ENCODE measurements around the gene EP400.
"Not testable (repeated sequence)": the region's sequence is repeated elsewhere in the genome, so short reads cannot be mapped to it uniquely, and the experiment has no call there.

Gene EP400

DNA sequence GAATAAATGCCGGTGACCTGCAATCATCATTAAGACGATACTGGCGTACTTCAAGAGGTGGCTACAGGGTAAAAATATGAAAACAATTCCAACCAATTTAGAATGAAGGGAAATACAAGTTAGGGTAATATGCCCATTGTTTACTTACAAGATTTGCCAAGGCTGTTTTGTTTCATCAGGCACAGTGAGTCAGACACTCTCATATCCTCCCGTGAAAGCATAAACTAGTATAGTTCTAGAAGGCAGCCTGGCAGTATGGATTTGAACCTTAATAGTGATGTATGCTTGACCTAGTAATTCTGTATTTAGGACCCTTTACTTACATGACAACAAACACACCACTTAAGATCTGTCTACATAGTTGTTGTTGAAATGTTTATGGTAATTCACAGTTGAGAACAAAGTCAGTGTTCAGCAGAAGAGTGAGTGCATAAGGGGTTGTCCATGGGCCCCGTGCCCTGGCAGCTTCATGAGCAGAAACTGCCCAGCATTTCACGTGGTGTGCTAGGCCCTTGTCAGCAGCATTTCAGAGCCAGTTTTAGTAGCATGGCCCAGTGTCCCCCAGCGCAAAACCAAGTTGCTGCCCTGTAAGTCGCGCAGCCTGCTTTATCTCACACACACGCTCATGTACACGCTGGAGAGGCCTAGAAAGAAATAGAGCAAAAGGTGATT is 80.8 kb downstream of the EP400 start:
- peak overlapping the region; percentile 17 for H3K4me2 ChIP-seq (ENCODE audit: low read length)
- H3K9ac ChIP-seq (ENCODE audit: low read depth, low read length) = no peak overlapping the region
- peaks cover 84% of the 10 kb centered on the region for H3K36me3 ChIP-seq (ENCODE audit: insufficient read depth, low read length)
- H3K4me1 ChIP-seq (ENCODE audit: control insufficient read depth, insufficient read depth, low read length) = peaks cover 16% of the 10 kb centered on the region
- no peaks in the 10 kb centered on the region for H3K9me3 ChIP-seq (replicated peaks; ENCODE audit: low read length)
- no peaks in the 10 kb centered on the region for H3K27me3 ChIP-seq (ENCODE audit: control insufficient read depth, insufficient read depth, low read length)
- H3K4me3 ChIP-seq (ENCODE audit: low read length) = no peak overlapping the region

DNA sequence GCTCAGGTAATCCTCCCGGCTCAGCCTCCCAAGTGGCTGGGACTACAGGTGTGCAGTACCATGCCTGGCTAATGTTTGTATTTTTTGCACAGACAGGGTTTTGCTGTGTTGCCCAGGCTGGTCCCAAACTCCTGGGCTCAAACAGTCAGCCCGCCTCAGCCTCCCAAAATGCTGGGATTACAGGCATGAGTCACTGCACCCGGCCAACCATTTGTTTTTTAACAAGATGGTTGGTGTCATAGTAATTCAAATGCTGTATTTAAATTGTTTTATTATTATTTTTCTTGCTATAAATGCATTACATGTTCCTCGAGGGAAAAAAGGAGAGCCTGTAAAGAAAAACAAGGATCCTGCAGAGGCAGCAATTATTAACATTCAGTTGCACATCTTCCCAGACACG is 83.9 kb downstream of the EP400 start:
- Histone ChIP-seq H3K4me1 (ENCODE audit: control insufficient read depth, insufficient read depth, low read length) (peaks cover 16% of the 10 kb centered on the region), H3K4me2 (ENCODE audit: low read length) (no peak overlapping the region), H3K9me3 (replicated peaks; ENCODE audit: low read length) (no peaks in the 10 kb centered on the region), H3K27me3 (ENCODE audit: control insufficient read depth, insufficient read depth, low read length) (no peaks in the 10 kb centered on the region), H3K36me3 (ENCODE audit: insufficient read depth, low read length) (peaks cover 84% of the 10 kb centered on the region), H3K9ac (ENCODE audit: low read depth, low read length) (no peak overlapping the region), H3K4me3 (ENCODE audit: low read length) (no peak overlapping the region)

DNA sequence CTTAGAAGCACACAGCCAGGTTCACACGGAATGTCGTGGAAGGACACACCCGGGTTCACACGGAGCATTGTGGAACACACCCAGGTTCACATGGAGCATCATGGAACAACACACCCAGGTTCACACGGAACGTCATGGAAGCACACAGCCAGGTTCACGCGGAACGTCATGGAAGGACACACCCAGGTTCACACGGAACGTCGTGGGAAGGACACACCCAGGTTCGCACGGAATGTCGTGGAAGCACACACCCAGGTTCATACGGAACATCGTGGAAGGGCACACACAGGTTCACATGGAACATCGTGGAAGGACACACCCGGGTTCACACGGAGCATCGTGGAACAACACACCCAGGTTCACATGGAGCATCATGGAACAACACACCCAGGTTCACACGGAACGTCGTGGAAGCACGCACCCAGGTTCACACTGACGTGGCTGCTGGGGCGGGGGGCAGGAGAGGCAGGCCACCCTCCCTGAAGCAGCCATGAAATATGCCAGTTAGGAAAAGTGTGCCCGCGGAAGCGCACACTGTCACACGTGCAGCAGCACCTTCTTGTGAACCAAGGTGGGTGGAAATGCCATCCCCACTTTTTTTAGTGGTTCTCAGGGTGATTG is 86.4 kb downstream of the EP400 start:
- H3K9ac ChIP-seq (ENCODE audit: low read depth, low read length) = no peak overlapping the region
- H3K27me3 ChIP-seq (ENCODE audit: control insufficient read depth, insufficient read depth, low read length) = no peaks in the 10 kb centered on the region
- H3K9me3 ChIP-seq (replicated peaks; ENCODE audit: low read length) = no peaks in the 10 kb centered on the region
- H3K4me2 ChIP-seq (ENCODE audit: low read length) = no peak overlapping the region
- peaks cover under 1% of the 10 kb centered on the region for H3K4me1 ChIP-seq (ENCODE audit: control insufficient read depth, insufficient read depth, low read length)
- H3K4me3 ChIP-seq (ENCODE audit: low read length) = no peak overlapping the region
- H3K36me3 ChIP-seq (ENCODE audit: insufficient read depth, low read length) = peaks cover 74% of the 10 kb centered on the region

DNA sequence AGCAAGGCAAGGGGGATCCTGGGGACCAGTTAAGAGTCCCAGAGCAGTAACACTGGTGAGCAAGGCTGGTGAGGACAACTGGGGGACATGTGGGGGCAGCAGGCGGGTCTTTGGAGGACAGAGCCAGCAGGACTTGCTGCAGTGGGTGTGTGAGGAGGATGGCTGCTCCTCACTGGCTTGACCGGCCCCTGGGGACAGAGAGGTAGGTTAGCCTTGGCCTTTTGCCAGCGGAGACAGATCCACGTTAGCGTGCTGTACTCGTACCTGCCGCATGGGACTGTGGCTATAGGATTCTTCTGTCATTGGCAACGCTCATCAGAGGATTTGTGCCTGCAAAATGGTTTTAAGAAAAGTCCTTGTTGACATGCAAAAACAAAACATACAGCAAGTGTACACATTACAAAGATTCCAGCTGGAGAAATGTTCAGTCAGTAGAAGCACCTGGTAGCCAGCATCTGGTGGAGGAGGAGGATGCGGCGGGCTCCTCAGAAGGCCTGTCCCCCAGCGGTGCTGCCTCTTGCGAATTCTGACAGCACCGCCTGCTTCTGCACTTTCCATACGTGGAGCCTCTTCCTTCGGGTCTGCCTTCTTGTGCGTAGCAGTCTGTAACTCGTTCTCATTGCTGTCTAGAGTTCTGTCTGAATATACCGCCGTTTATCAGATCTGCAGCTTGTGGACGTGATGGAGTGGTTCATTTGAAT is 91.3 kb downstream of the EP400 start:
- no peaks in the 10 kb centered on the region for H3K9me3 ChIP-seq (replicated peaks; ENCODE audit: low read length)
- H3K27me3 ChIP-seq (ENCODE audit: control insufficient read depth, insufficient read depth, low read length) = no peaks in the 10 kb centered on the region
- H3K4me3 ChIP-seq (ENCODE audit: low read length) = no peak overlapping the region
- H3K9ac ChIP-seq (ENCODE audit: low read depth, low read length) = no peak overlapping the region
- H3K4me2 ChIP-seq (ENCODE audit: low read length) = no peak overlapping the region
- H3K4me1 ChIP-seq (ENCODE audit: control insufficient read depth, insufficient read depth, low read length) = no peaks in the 10 kb centered on the region
- peaks cover 67% of the 10 kb centered on the region for H3K36me3 ChIP-seq (ENCODE audit: insufficient read depth, low read length)

DNA sequence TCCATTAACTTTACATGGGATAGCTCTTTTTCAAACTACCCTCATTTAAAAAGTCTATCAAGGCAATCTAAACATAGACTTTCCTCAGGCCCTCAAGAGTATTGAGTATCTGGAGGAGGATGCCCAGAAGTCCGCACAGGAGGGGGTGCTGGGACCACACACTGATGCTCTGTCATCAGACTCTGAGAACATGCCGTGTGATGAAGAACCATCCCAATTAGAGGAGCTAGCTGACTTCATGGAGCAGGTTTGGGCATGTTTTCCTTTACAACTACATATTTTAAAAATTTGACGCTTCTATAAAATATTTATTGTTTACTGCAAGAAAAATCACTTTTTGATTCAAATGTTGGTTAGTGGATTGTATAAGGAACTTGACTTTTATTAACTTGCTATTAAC is 93.5 kb downstream of the EP400 start:
- H3K9me3 ChIP-seq (replicated peaks; ENCODE audit: low read length) = no peaks in the 10 kb centered on the region
- H3K4me3 ChIP-seq (ENCODE audit: low read length) = no peak overlapping the region
- H3K9ac ChIP-seq (ENCODE audit: low read depth, low read length) = no peak overlapping the region
- no peak overlapping the region for H3K4me2 ChIP-seq (ENCODE audit: low read length)
- H3K4me1 ChIP-seq (ENCODE audit: control insufficient read depth, insufficient read depth, low read length) = peaks cover 6% of the 10 kb centered on the region
- peaks cover 56% of the 10 kb centered on the region for H3K36me3 ChIP-seq (ENCODE audit: insufficient read depth, low read length)
- H3K27me3 ChIP-seq (ENCODE audit: control insufficient read depth, insufficient read depth, low read length) = no peaks in the 10 kb centered on the region

DNA sequence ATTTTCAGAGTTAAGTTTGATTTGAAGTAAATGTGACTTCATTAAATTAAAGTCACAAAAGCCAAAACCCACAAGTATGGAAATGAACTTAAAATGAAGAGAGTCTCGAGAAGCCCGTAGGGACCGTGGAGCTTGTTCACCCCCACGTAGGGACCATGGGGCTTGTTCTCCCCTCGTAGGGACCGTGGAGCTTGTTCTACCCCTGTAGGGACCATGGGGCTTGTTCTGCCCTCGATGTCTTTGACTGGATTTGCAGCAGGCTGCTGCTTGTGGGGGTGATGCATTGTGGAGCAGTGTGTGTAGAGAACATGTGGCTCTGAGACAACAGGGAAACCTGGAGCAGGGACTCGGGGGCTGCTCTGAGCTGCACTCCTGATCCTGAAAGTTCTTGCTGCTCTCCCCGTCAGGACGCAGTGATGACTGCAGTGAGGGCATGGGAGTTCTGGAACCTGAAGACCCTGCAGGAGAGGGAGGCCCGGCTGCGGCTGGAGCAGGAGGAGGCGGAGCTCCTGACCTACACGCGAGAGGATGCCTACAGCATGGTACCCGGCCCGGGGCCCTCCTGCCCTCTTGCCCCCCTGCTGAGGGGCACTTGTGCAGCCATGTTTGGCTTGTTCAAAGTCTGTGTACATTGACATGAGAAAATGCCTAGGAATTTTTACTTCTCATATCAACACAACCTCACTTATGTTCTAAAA is 94.2 kb downstream of the EP400 start:
- Histone ChIP-seq H3K36me3 (ENCODE audit: insufficient read depth, low read length) (peaks cover 51% of the 10 kb centered on the region), H3K4me2 (ENCODE audit: low read length) (no peak overlapping the region), H3K27me3 (ENCODE audit: control insufficient read depth, insufficient read depth, low read length) (no peaks in the 10 kb centered on the region), H3K4me3 (ENCODE audit: low read length) (no peak overlapping the region), H3K4me1 (ENCODE audit: control insufficient read depth, insufficient read depth, low read length) (peaks cover 6% of the 10 kb centered on the region), H3K9me3 (replicated peaks; ENCODE audit: low read length) (no peaks in the 10 kb centered on the region), H3K9ac (ENCODE audit: low read depth, low read length) (no peak overlapping the region)

DNA sequence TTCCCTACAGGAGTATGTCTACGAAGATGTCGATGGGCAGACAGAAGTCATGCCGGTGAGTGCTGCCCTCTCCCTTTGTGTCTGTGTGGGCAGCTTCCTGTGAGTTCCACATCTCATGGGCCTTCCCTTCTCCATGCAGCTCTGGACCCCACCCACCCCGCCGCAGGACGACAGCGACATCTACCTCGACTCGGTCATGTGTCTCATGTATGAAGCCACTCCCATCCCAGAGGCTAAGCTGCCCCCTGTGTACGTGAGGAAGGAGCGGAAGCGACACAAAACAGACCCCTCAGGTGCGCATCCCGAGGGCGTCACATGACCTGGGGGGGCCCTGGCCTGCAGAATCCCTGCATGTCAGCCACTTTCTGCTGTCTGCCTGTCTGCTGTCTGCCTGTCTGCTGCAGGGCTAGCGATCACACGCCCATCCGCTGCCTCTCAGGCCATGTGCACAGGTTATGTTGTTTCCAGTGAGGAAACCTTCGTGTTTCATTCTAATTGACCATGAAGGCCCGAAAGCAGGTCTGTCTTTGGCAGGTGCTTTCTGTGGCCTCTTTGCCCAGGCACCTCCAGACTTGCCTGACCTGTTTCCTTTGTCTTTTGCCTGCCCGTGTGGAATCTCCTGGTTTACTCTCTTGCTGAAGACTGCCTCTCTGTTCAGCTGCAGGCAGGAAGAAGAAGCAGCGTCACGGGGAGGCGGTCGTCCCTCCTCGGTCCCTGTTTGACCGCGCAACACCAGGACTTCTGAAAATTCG is 95.1 kb downstream of the EP400 start:
- Histone ChIP-seq H3K4me3 (ENCODE audit: low read length) (no peak overlapping the region), H3K27me3 (ENCODE audit: control insufficient read depth, insufficient read depth, low read length) (no peaks in the 10 kb centered on the region), H3K9ac (ENCODE audit: low read depth, low read length) (no peak overlapping the region), H3K36me3 (ENCODE audit: insufficient read depth, low read length) (peaks cover 54% of the 10 kb centered on the region), H3K4me1 (ENCODE audit: control insufficient read depth, insufficient read depth, low read length) (peaks cover 6% of the 10 kb centered on the region), H3K9me3 (replicated peaks; ENCODE audit: low read length) (no peaks in the 10 kb centered on the region), H3K4me2 (ENCODE audit: low read length) (no peak overlapping the region)

DNA sequence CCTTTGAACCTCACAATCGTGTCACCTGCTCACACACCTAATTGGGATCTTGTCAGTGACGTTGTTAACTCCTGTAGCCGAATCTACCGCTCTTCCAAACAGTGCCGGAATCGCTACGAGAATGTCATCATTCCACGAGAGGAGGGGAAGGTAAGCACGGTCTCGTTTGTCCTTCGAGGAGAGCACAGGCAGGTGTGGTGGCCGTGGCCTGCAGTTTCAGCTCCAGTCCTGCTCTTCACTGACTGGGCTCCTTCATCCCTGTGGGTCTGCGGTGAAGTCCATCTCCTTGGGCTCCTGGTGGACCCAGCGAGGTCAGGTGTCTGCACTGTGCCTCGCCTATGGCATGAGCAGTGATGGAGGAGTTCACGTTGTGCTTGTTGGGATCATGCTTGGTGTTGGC is 96.0 kb downstream of the EP400 start:
- H3K27me3 ChIP-seq (ENCODE audit: control insufficient read depth, insufficient read depth, low read length) = no peaks in the 10 kb centered on the region
- H3K36me3 ChIP-seq (ENCODE audit: insufficient read depth, low read length) = peaks cover 59% of the 10 kb centered on the region
- H3K9ac ChIP-seq (ENCODE audit: low read depth, low read length) = no peak overlapping the region
- H3K4me3 ChIP-seq (ENCODE audit: low read length) = no peak overlapping the region
- peaks cover 6% of the 10 kb centered on the region for H3K4me1 ChIP-seq (ENCODE audit: control insufficient read depth, insufficient read depth, low read length)
- H3K4me2 ChIP-seq (ENCODE audit: low read length) = no peak overlapping the region
- H3K9me3 ChIP-seq (replicated peaks; ENCODE audit: low read length) = no peaks in the 10 kb centered on the region

DNA sequence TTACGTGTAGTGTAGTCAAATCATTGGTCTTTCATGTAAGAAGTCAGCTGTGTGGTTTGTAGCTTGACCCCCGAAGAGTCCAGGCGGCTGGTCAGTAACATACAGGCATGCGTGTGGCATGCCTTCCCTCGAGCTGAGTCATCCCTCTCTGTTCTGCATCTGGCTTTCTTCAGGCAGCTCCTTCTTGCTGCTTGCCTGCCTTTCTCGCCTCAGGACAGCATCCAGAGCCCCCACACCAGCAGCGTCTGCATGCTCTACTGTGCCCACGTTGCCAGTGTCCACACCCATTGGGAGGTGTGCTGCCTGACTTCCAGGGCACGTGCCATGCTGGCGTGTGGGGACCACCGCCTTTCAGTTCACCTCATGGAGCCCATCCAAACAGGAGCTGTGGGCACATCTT is 96.8 kb downstream of the EP400 start:
- no peak overlapping the region for H3K4me3 ChIP-seq (ENCODE audit: low read length)
- H3K27me3 ChIP-seq (ENCODE audit: control insufficient read depth, insufficient read depth, low read length) = no peaks in the 10 kb centered on the region
- peaks cover 6% of the 10 kb centered on the region for H3K4me1 ChIP-seq (ENCODE audit: control insufficient read depth, insufficient read depth, low read length)
- H3K4me2 ChIP-seq (ENCODE audit: low read length) = no peak overlapping the region
- no peaks in the 10 kb centered on the region for H3K9me3 ChIP-seq (replicated peaks; ENCODE audit: low read length)
- H3K9ac ChIP-seq (ENCODE audit: low read depth, low read length) = no peak overlapping the region
- H3K36me3 ChIP-seq (ENCODE audit: insufficient read depth, low read length) = peaks cover 63% of the 10 kb centered on the region

DNA sequence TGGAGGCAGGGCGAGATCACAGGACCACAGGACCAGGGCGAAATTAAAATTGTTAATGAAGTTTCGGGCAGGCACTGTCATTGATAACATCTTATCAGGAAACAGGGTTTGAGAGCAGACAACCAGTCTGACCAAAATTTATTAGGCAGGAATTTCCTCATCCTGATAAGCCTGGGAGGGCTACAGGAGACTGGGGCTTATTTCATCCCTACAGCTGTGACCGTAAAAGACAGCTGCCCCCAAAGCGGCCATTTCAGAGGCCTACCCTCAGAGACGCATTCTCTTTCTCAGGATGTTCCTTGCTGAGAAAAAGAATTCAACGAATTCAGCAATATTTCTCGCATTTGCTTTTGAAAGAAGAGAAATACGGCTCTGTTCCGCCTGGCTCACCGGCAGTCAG is 97.9 kb downstream of the EP400 start:
- H3K4me3 ChIP-seq (ENCODE audit: low read length) = not testable (repeated sequence)

DNA sequence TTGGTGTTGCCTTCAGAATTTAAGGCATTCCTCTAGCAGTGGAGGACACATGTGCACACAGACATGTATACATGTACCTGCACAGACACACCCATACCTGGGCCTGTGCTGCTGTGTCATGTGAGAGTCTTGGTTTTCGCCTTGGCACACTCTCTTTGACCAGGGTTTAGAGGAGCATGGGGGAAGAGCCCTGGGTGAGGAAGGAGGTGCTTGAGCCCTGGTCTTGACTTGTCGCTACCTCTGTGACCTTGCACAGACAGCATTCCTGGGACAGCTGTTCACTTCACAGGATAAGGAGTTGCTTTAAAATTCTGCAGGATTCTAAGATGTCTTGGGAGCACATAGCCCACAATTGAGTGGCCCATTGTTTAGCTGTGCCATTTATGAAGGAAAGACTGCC is 99.7 kb downstream of the EP400 start:
- H3K9me3 ChIP-seq (replicated peaks; ENCODE audit: low read length) = no peaks in the 10 kb centered on the region
- H3K36me3 ChIP-seq (ENCODE audit: insufficient read depth, low read length) = peaks cover 77% of the 10 kb centered on the region
- H3K9ac ChIP-seq (ENCODE audit: low read depth, low read length) = no peak overlapping the region
- H3K4me3 ChIP-seq (ENCODE audit: low read length) = no peak overlapping the region
- no peaks in the 10 kb centered on the region for H3K27me3 ChIP-seq (ENCODE audit: control insufficient read depth, insufficient read depth, low read length)
- peaks cover 6% of the 10 kb centered on the region for H3K4me1 ChIP-seq (ENCODE audit: control insufficient read depth, insufficient read depth, low read length)
- no peak overlapping the region for H3K4me2 ChIP-seq (ENCODE audit: low read length)

More for the DNA sequence above, 97.9 kb downstream of the EP400 start:
- H3K4me2 ChIP-seq (ENCODE audit: low read length); H3K9me3 ChIP-seq (replicated peaks; ENCODE audit: low read length); H3K4me1 ChIP-seq (ENCODE audit: control insufficient read depth, insufficient read depth, low read length); H3K27me3 ChIP-seq (ENCODE audit: control insufficient read depth, insufficient read depth, low read length); H3K9ac ChIP-seq (ENCODE audit: low read depth, low read length): not testable (repeated sequence)
- H3K36me3 ChIP-seq (ENCODE audit: insufficient read depth, low read length) = peaks cover 71% of the 10 kb centered on the region

Measured in skeletal muscle satellite cell (primary cell).